Activated T-cell treated with anti-CD3 and anti-CD28 coated beads for 24 hours (primary cell): ENCODE data around the gene KRT86.
"Not testable (repeated sequence)": the region's sequence is repeated elsewhere in the genome, so short reads cannot be mapped to it uniquely, and the experiment has no call there.

Experiments used
- DNase-seq: peaks from one replicate; pipeline ENCODE4 v3.0.0-alpha.2; 2020; ENCODE audit warnings: low read depth

The KRT86 gene

DNA sequence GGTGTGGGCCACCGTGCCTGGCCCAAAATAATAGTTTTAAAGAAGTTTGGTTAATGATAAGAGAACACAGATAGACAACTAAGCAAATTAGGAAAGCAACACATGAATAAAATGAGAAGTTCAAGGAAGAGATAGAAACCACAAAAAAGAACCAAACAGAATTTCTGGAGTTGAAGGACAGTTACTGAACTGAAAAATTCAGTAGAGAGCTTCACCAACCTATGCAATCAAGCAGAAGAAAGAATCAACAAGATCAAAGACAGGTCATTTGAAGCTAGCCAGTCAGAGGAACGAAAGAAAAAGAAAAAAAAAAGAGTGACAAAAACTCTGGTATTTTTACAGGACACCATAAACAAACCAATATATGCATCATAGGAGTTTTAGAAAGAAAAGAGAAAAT lies 62.2 kb downstream of the KRT86 start:
- no peak for DNase-seq

- no peak for DNase-seq
Observed at GRCh38 chr12:52337054-52337453, 62.6 kb downstream of the KRT86 start.

DNA sequence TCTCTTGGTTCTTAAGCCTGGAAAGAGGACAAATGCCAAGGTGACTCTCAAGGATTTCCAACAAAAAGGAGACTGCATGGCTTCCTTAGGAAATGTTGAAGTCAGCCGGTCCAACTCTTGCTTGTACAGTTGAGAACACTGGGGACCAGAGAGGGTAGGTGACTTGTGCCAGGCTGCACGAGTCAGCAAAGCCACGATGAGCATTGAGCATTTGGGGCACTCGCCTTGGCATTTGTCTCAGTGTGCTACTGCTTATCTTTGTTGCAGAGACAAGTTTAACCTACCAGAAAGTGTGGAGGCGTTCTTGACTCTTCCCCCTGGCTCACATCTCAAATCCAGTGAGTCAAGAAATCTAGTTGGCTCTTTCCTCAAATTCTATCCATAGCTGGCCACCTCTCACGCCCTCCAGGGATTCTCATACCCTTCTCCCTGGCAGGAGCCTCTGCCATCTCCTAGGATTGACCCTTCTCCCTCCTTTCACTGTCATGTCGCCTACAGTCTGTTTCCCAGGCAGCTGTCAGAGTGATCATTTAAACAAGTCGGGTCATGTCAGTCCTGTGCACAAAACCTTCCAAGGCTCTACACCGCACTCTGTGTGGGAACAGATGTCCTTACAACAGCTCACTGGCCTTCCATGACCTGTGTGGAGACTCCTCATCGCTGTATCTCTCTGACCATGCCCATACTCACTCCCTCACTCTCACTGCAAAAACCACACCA lies 64.0 kb downstream of the KRT86 start:
- no peak for DNase-seq

- DNase-seq = no peak
Observed at GRCh38 chr12:52341066-52341580, 66.7 kb downstream of the KRT86 start.

- DNase-seq = no peak
Observed at GRCh38 chr12:52342781-52343490, 68.5 kb downstream of the KRT86 start.

DNA sequence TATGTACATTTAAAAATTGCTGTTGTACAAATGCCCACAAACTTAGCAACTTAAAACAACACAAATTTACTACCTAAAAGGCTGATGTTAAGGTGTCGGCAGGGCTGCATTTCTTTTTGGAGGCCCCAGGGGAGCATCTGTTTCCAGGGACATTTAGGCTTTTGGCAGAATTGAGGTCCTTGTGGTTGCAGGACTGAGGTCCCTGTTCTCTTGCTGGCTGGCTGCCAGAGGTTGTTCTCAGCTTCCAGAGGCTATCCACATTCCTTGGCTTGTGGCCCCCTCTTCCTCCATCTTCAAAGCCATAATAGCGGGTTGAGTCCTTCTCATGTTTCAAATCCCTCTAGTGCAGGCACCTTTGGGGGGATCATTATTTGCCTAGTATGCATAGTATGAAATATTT lies 69.1 kb downstream of the KRT86 start:
- no peak for DNase-seq

GRCh38 chr12:52344111-52344510 lies 69.7 kb downstream of the KRT86 start:
- no peak for DNase-seq

DNA sequence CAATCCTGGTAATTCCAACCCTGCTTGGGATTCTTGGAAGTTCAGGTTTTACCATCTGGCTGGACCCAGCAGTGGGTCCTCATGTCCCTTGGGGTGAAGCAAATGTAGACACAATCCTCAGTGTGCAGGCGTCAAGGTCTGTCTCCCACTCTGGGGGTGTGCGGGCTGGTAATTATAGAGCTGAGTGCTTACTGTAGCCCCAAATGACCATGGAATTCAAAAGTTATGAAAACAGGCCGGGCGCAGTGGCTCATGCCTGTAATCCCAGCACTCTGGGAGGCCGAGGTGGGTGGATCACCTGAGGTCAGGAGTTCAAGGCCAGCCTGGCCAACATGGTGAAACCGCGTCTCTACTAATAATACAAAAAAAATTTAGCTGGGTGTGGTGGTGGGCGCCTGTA lies 70.6 kb downstream of the KRT86 start:
- not testable (repeated sequence) for DNase-seq

DNA sequence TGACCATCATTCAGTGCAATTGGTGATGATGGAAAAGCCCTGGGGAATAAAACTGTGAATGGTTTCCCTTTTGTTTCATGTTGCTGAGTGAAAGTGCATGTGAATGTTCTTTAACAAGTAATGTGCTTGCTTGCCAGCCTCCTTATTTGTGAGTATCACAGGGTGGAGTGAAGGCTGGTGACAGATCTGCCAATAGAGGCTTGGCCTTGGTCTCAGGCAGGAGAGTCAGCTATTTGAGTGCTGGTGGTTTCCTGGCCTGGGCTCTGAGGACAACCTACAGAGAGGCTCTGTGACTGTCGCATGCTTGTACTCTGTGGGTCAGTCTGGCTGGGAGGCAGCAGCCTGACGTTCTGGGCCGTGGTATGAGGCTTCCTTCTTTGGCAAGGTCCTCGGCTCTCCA lies 72.1 kb downstream of the KRT86 start:
- no peak for DNase-seq

DNA sequence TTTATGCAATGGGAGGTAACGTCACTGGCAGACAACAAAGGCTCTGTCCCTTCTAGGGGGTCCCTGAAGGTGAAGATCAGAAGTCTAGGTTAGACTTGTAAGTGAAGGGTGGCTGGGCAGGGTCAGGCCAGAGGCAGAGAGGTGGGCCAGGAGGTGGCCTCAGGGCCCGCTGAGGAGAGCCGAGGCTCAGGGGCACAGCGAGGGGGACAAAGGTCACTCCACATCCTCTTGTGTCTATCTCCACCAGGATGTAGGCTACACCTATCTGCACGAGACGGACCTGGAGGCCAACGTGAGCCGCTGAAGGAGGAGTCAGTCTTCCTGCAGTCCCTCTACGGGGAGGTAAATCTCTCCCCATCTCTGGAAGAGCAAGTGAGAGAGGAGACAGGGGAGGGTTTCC lies 72.6 kb downstream of the KRT86 start:
- no peak for DNase-seq

DNA sequence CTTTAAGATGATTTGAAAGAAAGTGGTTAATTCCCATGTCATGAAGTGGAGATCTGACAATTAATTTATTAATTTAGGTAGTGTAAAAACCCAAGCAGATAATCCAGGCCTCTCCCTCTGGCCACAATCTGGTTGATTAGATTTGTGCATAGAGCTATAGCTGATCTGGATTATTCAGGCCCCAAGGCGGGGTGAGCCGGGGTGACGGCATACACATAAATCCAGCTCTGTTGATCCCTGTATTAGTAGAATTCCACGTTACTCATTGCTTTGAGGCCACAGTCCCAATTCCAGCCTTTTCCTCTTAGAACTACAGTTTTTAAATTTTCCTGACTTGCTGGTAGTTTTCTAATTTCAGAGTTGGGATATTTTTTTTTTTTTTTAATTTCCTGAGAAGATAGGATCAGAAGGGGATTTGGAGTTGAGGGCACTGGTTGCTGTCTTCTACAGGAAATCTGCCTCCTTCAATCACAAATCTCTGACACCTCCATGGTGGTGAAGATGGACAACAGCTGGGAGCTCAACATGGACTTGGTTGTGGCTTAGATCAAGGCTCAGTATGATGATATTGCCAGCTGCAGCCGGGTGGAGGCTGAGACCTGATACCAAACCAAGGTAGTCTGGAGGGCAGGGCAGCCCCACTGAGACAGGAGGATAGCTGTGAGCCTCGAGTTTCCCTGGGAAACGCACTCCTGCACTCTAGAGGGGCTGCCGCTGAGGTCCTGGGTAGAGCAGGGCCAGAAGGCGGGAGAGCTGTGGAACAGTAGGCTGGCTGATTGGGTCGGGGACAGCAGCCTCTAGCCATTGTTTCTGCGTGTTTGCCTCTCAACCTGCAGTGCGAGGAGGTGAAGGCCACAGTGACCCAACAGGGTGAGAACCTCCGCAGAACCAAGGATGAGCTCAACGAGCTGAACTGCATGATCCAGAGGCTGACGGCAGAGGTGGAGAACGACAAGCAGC lies 73.4 kb downstream of the KRT86 start:
- no peak for DNase-seq

DNA sequence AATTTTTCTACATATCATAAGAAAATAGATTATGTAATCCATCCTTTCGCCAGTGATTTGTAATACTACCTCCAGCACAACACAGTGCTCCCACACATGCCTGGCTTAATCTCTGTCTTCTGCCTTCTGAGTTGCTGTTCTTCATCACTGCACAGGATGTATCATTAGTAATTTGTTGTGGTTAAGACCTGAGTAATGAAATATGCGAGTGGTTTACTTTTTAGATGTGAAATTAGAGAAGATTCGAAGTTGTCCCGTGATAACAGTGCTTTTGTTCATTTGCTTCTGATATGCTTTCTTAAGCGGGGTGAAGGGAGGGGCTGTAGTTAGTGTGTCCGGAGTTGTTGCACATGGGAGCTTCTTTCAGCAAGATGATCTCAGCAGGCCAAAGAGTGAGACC lies 74.8 kb downstream of the KRT86 start:
- DNase-seq = no peak

- no peak for DNase-seq
Observed at GRCh38 chr12:52350021-52350620, 75.7 kb downstream of the KRT86 start.

DNA sequence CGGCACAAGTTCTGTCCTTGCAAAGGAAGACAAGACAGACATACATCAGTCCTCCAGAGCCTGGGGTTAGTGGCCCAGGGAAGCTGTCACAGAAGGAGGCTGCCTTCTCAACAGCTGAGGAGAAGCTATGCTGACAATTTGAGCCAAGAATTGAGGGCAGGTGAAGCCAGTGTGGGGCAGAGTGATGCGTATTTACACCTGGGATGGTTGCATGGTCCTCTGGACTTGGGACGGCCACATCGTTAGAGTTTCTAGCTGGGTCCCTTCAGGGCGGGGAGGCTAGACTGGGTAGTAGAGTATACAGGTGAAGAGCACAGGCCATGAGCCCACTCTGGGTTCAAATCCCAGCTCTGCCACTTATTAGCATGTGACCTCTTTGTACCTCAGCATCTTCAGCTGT lies 76.3 kb downstream of the KRT86 start:
- DNase-seq = no peak

- DNase-seq = peak; percentile 19
Observed at GRCh38 chr12:52351196-52352059, 77.0 kb downstream of the KRT86 start.

GRCh38 chr12:52352951-52353350 lies 78.5 kb downstream of the KRT86 start:
- DNase-seq = no peak

- no peak for DNase-seq
Observed at GRCh38 chr12:52353766-52354165, 79.3 kb downstream of the KRT86 start.

- no peak for DNase-seq
Observed at GRCh38 chr12:52354200-52354599, 79.8 kb downstream of the KRT86 start.

- no peak for DNase-seq
Observed at GRCh38 chr12:52355176-52355575, 80.7 kb downstream of the KRT86 start.

DNA sequence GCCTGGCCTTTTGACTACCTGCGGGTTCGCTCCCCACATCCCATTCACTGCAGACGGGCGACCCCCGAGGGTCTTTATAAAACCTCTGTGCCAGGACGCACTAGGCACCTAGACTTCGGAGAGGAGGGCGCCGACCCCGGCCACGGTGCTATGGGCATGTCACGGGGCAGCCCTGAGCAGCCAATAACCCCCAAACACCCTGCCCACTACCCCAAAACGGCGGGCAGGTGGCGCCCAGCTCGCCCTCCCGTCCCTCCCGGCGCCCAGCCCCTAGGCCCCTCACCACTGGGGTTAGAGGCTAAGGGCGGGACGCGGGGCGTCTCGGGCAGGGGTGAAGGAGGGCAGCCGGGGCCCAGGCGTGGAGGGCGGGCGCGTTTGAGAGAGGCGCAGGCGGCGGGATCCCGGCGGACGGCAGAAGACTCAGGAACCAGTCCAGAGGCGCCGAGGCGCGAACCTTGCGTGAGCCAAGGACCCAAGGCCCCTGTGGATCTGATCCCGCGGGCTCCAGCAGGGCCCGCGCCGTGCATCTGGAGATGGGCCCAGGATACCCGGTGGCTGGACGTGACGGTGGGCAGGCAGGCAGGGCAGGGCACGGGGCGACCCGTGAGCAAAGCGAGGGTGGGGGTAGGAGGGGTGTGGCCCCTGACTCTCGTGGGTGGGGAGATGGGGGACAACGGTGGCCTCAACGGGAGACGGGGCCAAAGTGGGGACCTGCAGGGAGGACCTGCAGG lies 81.8 kb downstream of the KRT86 start:
- DNase-seq = no peak
